GM12891 (cell line): Measurements from ENCODE around the gene FXR1.

Experiments used
- PAX5 ChIP-seq: IDR thresholded peaks from 2 replicates; pipeline ENCODE4 v1.6.1; 2011; ENCODE audit warnings: low read length, moderate library complexity, mild to moderate bottlenecking; ENCODE audit not compliant: insufficient read depth, severe bottlenecking
- POLR2A ChIP-seq: IDR thresholded peaks from 2 replicates; pipeline ENCODE4 v1.6.1; 2011; ENCODE audit warnings: low read depth, low read length, control low read depth
- POLR2AphosphoS5 ChIP-seq: IDR thresholded peaks from 2 replicates; pipeline ENCODE4 v1.6.1; 2011; ENCODE audit warnings: low read depth, low read length, control low read depth

- no peak for TF ChIP-seq PAX5
- TF ChIP-seq POLR2AphosphoS5, result no peak
- TF ChIP-seq POLR2A, result no peak
These were observed 61.8 kb downstream of the FXR1 start for GRCh38 chr3:180974286-180974685.
